Activated naive CD8-positive, alpha-beta T cell treated with anti-CD3 and anti-CD28 coated beads for 36 hours (primary cell): ENCODE results near the gene RAPGEF5. TPM values are rescaled to one million over a fixed set of nuclear protein-coding genes. Genes with fewer than 3 reads are reported as not detected.

ENCODE experiments used
- DNase-seq: peaks from one replicate; pipeline ENCODE4 v3.0.0; 2021
- H3K27ac Mint-ChIP-seq: one replicate; pipeline ENCODE4 v1.8.0; 2022; ENCODE audit warnings: mild to moderate bottlenecking, moderate library complexity, mixed read lengths
- H3K27me3 Mint-ChIP-seq: one replicate; pipeline ENCODE4 v1.8.0; 2022; ENCODE audit warnings: mild to moderate bottlenecking, mixed read lengths
- H3K36me3 Mint-ChIP-seq: one replicate; pipeline ENCODE4 v1.8.0; 2021; ENCODE audit warnings: mild to moderate bottlenecking, mixed read lengths
- H3K4me1 Mint-ChIP-seq: one replicate; pipeline ENCODE4 v1.8.0; 2021; ENCODE audit warnings: mixed read lengths
- H3K4me3 Mint-ChIP-seq: one replicate; pipeline ENCODE4 v1.8.0; 2022; ENCODE audit warnings: mild to moderate bottlenecking, moderate library complexity, mixed read lengths
- H3K9me3 Mint-ChIP-seq: one replicate; pipeline ENCODE4 v1.8.0; 2022; ENCODE audit warnings: mixed read lengths
- total RNA-seq, 2 experiments: library from RNA; stranded (reverse); gene quantifications; one replicate each; pipeline ENCODE4 v1.2.3, GENCODE V29; 2021

RAPGEF5 gene
- total RNA-seq, 2 experiments from 2014 or later, result 0.54 to 0.82 TPM

GRCh38 chr7:22255834-22256233, 101.1 kb downstream of the RAPGEF5 start:
- Mint-ChIP-seq H3K4me1 (peaks cover 6% of the 10 kb centered on the region), H3K27me3 (peaks cover 4% of the 10 kb centered on the region), H3K9me3 (no peaks in the 10 kb centered on the region), H3K27ac (no peak overlapping the region), H3K36me3 (no peaks in the 10 kb centered on the region), H3K4me3 (no peak overlapping the region)
- peak; percentile 13 for DNase-seq

DNA sequence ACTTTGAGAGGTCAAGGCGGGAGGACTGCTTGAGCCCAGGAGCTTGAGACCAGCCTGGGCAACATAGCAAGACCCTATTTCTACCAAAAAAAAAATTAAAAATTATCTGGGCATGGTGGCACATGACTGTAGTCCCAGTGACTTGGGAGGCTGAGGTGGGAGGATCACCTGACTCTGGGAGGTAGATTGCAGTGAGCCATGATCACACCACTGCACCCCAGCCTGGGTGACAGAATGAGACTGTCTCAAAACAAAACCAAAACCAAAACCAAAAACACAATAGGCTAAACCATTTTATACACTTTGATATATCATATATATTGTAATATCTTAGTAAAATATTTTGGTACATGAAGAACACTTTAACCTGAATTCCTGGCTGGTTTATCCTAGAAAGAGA, 101.6 kb downstream of the RAPGEF5 start:
- Mint-ChIP-seq H3K27me3 (peaks cover 4% of the 10 kb centered on the region), H3K4me3 (no peak overlapping the region), H3K9me3 (no peaks in the 10 kb centered on the region), H3K27ac (peak overlapping the region; percentile 45), H3K36me3 (no peaks in the 10 kb centered on the region), H3K4me1 (peaks cover 6% of the 10 kb centered on the region)
- peak; percentile 27 for DNase-seq

- Mint-ChIP-seq H3K36me3 (no peaks in the 10 kb centered on the region), H3K9me3 (no peaks in the 10 kb centered on the region), H3K4me3 (no peak overlapping the region), H3K27ac (no peak overlapping the region), H3K27me3 (peaks cover 3% of the 10 kb centered on the region), H3K4me1 (peaks cover 6% of the 10 kb centered on the region)
- DNase-seq, result no peak
Observed at GRCh38 chr7:22252936-22253536, 103.9 kb downstream of the RAPGEF5 start.

GRCh38 chr7:22252016-22252415, 104.9 kb downstream of the RAPGEF5 start:
- DNase-seq, result no peak
- peaks cover 6% of the 10 kb centered on the region for H3K4me1 Mint-ChIP-seq
- H3K4me3 Mint-ChIP-seq, result no peak overlapping the region
- H3K9me3 Mint-ChIP-seq, result no peaks in the 10 kb centered on the region
- H3K27ac Mint-ChIP-seq, result no peak overlapping the region
- H3K36me3 Mint-ChIP-seq, result no peaks in the 10 kb centered on the region
- no peaks in the 10 kb centered on the region for H3K27me3 Mint-ChIP-seq

GRCh38 chr7:22251281-22251680, 105.7 kb downstream of the RAPGEF5 start:
- H3K4me1 Mint-ChIP-seq, result peaks cover 6% of the 10 kb centered on the region

DNA sequence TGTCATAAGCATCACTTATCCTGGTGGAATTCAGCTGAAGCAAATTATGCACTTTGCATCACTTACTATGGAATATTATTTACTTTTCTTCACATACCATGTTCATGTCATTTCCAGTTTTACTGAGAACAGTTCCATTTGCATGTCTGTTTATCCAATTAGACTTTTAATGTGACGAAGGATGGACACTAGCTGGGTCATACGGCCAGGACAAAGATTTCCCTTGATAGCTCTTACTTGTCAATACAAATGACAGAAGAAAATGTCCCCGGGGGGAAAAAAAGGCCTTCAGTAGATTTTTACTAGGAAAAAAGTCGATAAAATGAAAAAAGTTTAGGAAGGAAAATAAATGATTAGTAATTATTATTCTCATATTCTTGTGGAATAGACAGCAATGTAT, 106.6 kb downstream of the RAPGEF5 start:
- Mint-ChIP-seq H3K4me1 (peaks cover 1% of the 10 kb centered on the region), H3K9me3 (peaks cover 10% of the 10 kb centered on the region)
- no peak for DNase-seq

More at GRCh38 chr7:22251281-22251680, 105.7 kb downstream of the RAPGEF5 start:
- no peaks in the 10 kb centered on the region for H3K36me3 Mint-ChIP-seq
- H3K9me3 Mint-ChIP-seq, result peaks cover 5% of the 10 kb centered on the region
- DNase-seq, result no peak
- no peaks in the 10 kb centered on the region for H3K27me3 Mint-ChIP-seq
- H3K27ac Mint-ChIP-seq, result no peak overlapping the region
- H3K4me3 Mint-ChIP-seq, result no peak overlapping the region

DNA sequence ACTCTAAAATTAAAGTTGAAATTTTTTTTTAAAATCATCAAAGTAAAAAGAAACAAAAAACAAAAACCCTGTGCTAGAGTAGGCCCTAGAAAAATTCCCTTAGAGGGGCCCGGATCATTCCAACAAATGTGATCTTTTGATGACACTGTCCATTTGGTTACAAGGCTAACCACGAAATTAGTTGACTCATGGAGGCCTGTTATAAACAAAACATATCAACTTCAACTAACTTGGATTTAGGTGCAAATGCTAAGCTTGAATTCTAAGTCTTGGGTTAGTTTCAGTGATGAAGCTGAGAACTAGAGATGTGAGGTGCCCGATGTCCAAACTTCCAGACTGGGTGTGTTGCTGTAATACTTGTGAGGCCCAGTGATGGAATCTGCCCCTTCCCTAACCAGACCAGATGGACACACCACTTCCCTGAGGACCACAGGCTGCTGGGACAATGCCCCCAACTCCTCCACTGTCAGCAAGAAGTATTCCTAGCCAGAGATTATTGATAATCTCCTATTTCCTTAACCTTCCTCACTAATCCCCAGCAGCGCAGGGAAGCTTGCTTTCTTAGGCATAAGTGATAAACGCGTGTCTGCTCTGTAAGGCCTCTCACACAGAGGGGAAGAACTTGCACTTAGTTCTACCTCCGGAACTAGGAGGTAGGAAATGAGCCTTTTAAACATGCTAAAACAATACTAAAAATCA, 108.7 kb downstream of the RAPGEF5 start:
- no peaks in the 10 kb centered on the region for H3K27me3 Mint-ChIP-seq
- H3K4me3 Mint-ChIP-seq, result no peak overlapping the region
- H3K27ac Mint-ChIP-seq, result no peak overlapping the region
- DNase-seq, result no peak
- no peaks in the 10 kb centered on the region for H3K4me1 Mint-ChIP-seq
- H3K36me3 Mint-ChIP-seq, result no peaks in the 10 kb centered on the region
- H3K9me3 Mint-ChIP-seq, result peaks cover 13% of the 10 kb centered on the region

More for the DNA sequence above, 106.6 kb downstream of the RAPGEF5 start:
- Mint-ChIP-seq H3K27ac (no peak overlapping the region), H3K4me3 (no peak overlapping the region), H3K36me3 (no peaks in the 10 kb centered on the region), H3K27me3 (no peaks in the 10 kb centered on the region)

GRCh38 chr7:22241805-22242390, 115.1 kb downstream of the RAPGEF5 start:
- no peak overlapping the region for H3K27ac Mint-ChIP-seq
- no peaks in the 10 kb centered on the region for H3K36me3 Mint-ChIP-seq
- DNase-seq, result no peak
- H3K4me1 Mint-ChIP-seq, result no peaks in the 10 kb centered on the region
- no peak overlapping the region for H3K4me3 Mint-ChIP-seq
- H3K9me3 Mint-ChIP-seq, result peaks cover 13% of the 10 kb centered on the region
- H3K27me3 Mint-ChIP-seq, result no peaks in the 10 kb centered on the region

DNA sequence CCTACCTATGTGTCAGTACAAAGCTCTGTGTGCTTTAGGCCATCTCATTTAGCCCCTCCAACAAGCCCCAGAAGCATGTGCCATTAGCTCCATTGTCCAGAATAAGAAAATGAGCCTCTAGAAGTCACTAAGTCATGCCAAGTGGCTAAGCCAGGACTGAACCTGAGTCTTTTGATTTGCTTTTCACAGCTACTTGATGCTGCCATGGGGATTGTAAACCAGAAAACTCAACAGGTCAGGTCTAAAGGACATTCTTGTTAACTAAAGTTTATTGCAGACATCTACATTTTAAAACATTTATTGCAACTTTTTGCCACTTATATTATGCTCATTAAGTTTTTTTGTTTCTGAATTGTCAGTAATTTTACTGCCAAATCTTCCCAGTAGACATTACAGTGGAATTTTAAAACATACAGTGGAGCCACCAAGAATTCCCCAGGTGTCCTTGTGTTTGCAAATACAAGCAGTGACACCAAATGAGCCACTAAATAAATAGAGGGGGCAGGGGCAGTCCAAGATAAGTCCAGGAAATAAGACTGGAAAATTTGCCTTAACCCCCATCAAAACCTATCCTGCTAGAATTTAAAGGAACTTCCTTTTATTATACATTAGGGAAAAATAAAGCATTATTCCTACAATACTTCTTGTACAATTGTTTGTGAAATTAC, 115.9 kb downstream of the RAPGEF5 start:
- Mint-ChIP-seq H3K4me3 (no peak overlapping the region), H3K27me3 (no peaks in the 10 kb centered on the region), H3K36me3 (no peaks in the 10 kb centered on the region), H3K27ac (no peak overlapping the region), H3K9me3 (peaks cover 6% of the 10 kb centered on the region), H3K4me1 (no peaks in the 10 kb centered on the region)
- no peak for DNase-seq

- H3K4me1 Mint-ChIP-seq, result no peaks in the 10 kb centered on the region
- DNase-seq, result no peak
- no peak overlapping the region for H3K27ac Mint-ChIP-seq
- peaks cover 3% of the 10 kb centered on the region for H3K27me3 Mint-ChIP-seq
- H3K9me3 Mint-ChIP-seq, result no peaks in the 10 kb centered on the region
- H3K36me3 Mint-ChIP-seq, result no peaks in the 10 kb centered on the region
- no peak overlapping the region for H3K4me3 Mint-ChIP-seq
Observed at GRCh38 chr7:22238354-22239311, 118.3 kb downstream of the RAPGEF5 start.

GRCh38 chr7:22235134-22235533, 121.8 kb downstream of the RAPGEF5 start:
- DNase-seq, result no peak
- no peaks in the 10 kb centered on the region for H3K36me3 Mint-ChIP-seq
- H3K27ac Mint-ChIP-seq, result no peak overlapping the region
- no peaks in the 10 kb centered on the region for H3K4me1 Mint-ChIP-seq
- H3K27me3 Mint-ChIP-seq, result peaks cover 4% of the 10 kb centered on the region
- H3K4me3 Mint-ChIP-seq, result no peak overlapping the region
- no peaks in the 10 kb centered on the region for H3K9me3 Mint-ChIP-seq

GRCh38 chr7:22234227-22234626, 122.7 kb downstream of the RAPGEF5 start:
- H3K27me3 Mint-ChIP-seq, result peaks cover 4% of the 10 kb centered on the region

GRCh38 chr7:22231806-22232205, 125.1 kb downstream of the RAPGEF5 start:
- no peak overlapping the region for H3K27ac Mint-ChIP-seq
- no peak overlapping the region for H3K4me3 Mint-ChIP-seq
- no peak for DNase-seq
- H3K27me3 Mint-ChIP-seq, result peaks cover 4% of the 10 kb centered on the region
- H3K9me3 Mint-ChIP-seq, result no peaks in the 10 kb centered on the region
- no peaks in the 10 kb centered on the region for H3K36me3 Mint-ChIP-seq
- no peaks in the 10 kb centered on the region for H3K4me1 Mint-ChIP-seq

More at GRCh38 chr7:22234227-22234626, 122.7 kb downstream of the RAPGEF5 start:
- H3K9me3 Mint-ChIP-seq, result no peaks in the 10 kb centered on the region
- no peaks in the 10 kb centered on the region for H3K4me1 Mint-ChIP-seq
- H3K36me3 Mint-ChIP-seq, result no peaks in the 10 kb centered on the region
- no peak for DNase-seq
- H3K4me3 Mint-ChIP-seq, result no peak overlapping the region
- H3K27ac Mint-ChIP-seq, result no peak overlapping the region

GRCh38 chr7:22231141-22231540, 125.8 kb downstream of the RAPGEF5 start:
- H3K36me3 Mint-ChIP-seq, result no peaks in the 10 kb centered on the region
- no peak for DNase-seq
- H3K27ac Mint-ChIP-seq, result no peak overlapping the region
- H3K4me1 Mint-ChIP-seq, result no peaks in the 10 kb centered on the region
- peaks cover 4% of the 10 kb centered on the region for H3K27me3 Mint-ChIP-seq
- no peaks in the 10 kb centered on the region for H3K9me3 Mint-ChIP-seq
- no peak overlapping the region for H3K4me3 Mint-ChIP-seq
